Thymus (tissue), 11 donors: ENCODE data around the gene KLF18. TPM values are rescaled to one million over a fixed set of nuclear protein-coding genes. Genes with fewer than 3 reads are reported as not detected.
"Not testable (repeated sequence)": the region's sequence is repeated elsewhere in the genome, so short reads cannot be mapped to it uniquely, and the experiment has no call there.

ENCODE experiments used
- DNase-seq, 9 donors: peaks; one replicate each; pipeline ENCODE4 v3.0.0-alpha.2; 2013; ENCODE audit warnings: low spot score in 9 of 9, low read depth in 6 of 9, missing footprints in 1 of 9
- H3K27ac ChIP-seq, 2 donors: one replicate each; pipeline ENCODE4 v1.5.1; 2013; ENCODE audit warnings: control low read depth in 1 of 2, low read depth in 1 of 2, low read length in 1 of 2, mild to moderate bottlenecking in 1 of 2, moderate library complexity in 1 of 2
- H3K27me3 ChIP-seq, 2 donors: one replicate each; pipeline ENCODE4 v1.5.1; 2013; ENCODE audit warnings: low read length in 1 of 2; ENCODE audit not compliant: control insufficient read depth in 2 of 2, insufficient read depth in 1 of 2
- H3K36me3 ChIP-seq, 2 donors: one replicate each; pipeline ENCODE4 v1.5.1; 2013; ENCODE audit warnings: low read length in 1 of 2, mild to moderate bottlenecking in 1 of 2, moderate library complexity in 1 of 2; ENCODE audit not compliant: control insufficient read depth in 2 of 2, insufficient read depth in 2 of 2
- H3K4me1 ChIP-seq, 2 donors: one replicate each; pipeline ENCODE4 v1.5.1; 2013; ENCODE audit warnings: low read length in 2 of 2; ENCODE audit not compliant: control insufficient read depth in 2 of 2, insufficient read depth in 2 of 2
- H3K4me3 ChIP-seq, 2 donors: one replicate each; pipeline ENCODE4 v1.5.1; 2013; ENCODE audit warnings: low read length in 2 of 2, control low read depth in 1 of 2, mild to moderate bottlenecking in 1 of 2
- H3K9me3 ChIP-seq, 2 donors: one replicate each; pipeline ENCODE4 v1.5.1; 2013; ENCODE audit warnings: low read length in 1 of 2, mild to moderate bottlenecking in 1 of 2; ENCODE audit not compliant: control insufficient read depth in 2 of 2, insufficient read depth in 1 of 2
- WGBS: extraction: QIAGEN DNeasy Blood & Tissue Kit; methylation state at CpG from one replicate; pipeline ENCODE4 v1.1.7; 2013; 5-methylcytosine and 5-hydroxymethylcytosine counted together
- polyA plus RNA-seq: library from polyadenylated mRNA; stranded (reverse); fragments of 200-250 nt; gene quantifications from one replicate; pipeline ENCODE4 v1.2.3, GENCODE V29; 2013
- total RNA-seq: library from RNA; stranded (reverse); fragments of 120-200 nt; gene quantifications from one replicate; pipeline ENCODE4 v1.2.4, GENCODE V29; 2013
- donor health status: healthy.

KLF18 gene
- total and polyA plus RNA-seq, 2 donors, result under 0.01 to 0.02 TPM

DNA sequence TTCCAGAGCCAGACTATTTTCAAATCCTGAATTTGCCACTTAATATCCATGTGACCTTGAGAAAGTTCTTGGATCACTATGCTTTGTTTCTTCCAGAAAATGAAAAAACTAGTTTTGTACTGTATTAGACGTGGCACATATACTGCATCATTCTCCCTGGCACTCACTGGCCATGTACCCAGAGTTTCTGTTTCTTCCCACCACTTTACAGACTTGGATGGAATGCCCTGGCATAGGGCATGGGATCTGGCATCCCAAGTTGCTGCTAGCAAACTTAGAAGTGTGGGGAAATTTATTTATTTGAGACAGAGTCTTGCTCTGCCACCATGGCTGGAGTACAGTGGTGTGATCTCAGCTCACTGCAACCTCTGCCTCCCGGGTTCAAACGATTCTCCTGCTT lies 10.0 kb downstream of the KLF18 start:
- no peak overlapping the region for H3K4me3 ChIP-seq
- no peaks in the 10 kb centered on the region for H3K4me1 ChIP-seq
- no peak overlapping the region for H3K27ac ChIP-seq
- no peaks in the 10 kb centered on the region for H3K36me3 ChIP-seq
- DNase-seq, result no peak
- H3K27me3 ChIP-seq, result no peaks in the 10 kb centered on the region
- no peaks in the 10 kb centered on the region for H3K9me3 ChIP-seq
- WGBS, result 77% methylated on average over 3 of the region's 3 CpGs

DNA sequence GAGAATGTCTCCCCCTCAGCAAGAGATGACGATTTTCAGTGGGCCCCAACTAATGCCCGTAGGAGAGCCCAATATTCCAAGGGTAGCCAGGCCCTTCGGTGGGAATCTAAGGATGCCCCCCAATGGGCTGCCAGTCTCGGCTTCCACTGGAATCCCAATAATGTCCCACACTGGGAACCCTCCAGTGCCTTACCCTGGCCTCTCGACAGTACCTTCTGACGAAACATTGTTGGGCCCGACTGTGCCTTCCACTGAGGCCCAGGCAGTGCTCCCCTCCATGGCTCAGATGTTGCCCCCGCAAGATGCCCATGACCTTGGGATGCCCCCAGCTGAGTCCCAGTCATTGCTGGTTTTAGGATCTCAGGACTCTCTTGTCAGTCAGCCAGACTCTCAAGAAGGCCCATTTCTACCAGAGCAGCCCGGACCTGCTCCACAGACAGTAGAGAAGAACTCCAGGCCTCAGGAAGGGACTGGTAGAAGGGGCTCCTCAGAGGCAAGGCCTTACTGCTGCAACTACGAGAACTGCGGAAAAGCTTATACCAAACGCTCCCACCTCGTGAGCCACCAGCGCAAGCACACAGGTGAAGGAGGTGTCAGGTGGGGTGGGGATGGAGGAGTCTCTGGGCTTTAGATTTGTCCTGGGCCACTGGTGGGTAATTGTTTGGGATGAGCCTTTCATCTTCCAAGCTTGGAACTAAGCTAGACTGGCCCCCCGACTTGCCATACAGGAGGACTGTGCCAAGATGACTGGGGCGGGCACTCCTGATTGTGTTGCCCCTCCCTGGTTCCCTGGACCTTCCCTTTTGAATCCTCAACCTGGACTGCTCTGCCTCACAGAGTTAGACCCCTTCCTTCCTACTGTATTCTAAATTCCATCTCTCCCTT lies 11.6 kb downstream of the KLF18 start:
- 94% methylated on average over 16 of the region's 16 CpGs for WGBS
- H3K9me3 ChIP-seq, result no peaks in the 10 kb centered on the region
- DNase-seq, result no peak
- no peaks in the 10 kb centered on the region for H3K36me3 ChIP-seq
- no peak overlapping the region for H3K27ac ChIP-seq
- no peaks in the 10 kb centered on the region for H3K4me1 ChIP-seq
- no peaks in the 10 kb centered on the region for H3K27me3 ChIP-seq
- H3K4me3 ChIP-seq, result no peak overlapping the region

DNA sequence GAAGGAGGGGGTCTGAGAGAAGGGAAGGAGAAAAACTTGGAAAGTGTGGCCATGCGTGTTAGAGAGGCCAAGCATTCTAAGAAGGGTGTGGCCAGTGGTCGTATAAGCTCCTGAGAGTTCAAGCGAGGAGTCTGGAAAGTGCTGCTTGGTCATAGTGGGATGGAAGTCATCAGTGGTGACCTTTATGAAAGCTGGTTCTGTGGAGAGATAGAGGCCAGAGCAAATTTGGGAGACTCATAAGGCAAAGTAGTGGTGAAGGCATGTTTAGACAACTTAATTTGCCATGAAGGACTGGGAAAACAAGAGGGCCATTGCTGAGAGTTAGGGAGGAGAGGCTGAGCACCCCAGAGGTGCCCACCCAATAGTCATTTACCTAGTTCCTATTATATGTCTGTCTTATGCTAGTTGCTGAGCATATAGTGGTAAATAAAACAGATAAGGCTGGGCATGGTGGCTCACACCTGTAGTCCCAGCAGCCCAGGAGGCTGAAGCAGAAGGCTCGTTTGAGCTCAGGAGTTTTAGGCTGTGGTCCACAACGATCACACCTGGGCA lies 21.0 kb downstream of the KLF18 start:
- Histone ChIP-seq H3K4me3 (no peak overlapping the region), H3K27me3 (no peaks in the 10 kb centered on the region), H3K27ac (no peak overlapping the region), H3K36me3 (no peaks in the 10 kb centered on the region), H3K4me1 (no peaks in the 10 kb centered on the region), H3K9me3 (no peaks in the 10 kb centered on the region)
- 95% methylated on average over 5 of the region's 5 CpGs for WGBS
- no peak for DNase-seq

DNA sequence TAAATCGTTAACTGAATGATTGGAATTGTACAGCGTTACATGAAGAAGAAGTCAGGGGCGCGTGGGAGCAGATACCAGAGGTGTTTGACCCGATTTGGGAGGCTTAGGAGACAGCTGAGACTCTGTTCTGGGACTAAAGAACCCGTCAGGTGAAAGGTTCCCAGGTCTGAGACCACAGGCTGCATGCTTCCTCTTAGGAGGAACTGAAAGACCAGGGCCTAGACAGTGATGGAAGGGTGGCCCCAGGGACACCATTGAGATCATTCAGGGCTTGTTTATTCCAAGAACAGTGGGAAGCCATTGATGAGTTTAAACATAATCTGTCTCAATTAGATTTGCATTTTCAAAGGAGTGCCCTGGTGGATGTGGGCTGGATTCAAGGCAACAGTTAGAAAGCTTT lies 21.9 kb downstream of the KLF18 start:
- 95% methylated on average over 6 of the region's 6 CpGs for WGBS
- Histone ChIP-seq H3K4me3 (no peak overlapping the region), H3K27me3 (no peaks in the 10 kb centered on the region), H3K4me1 (no peaks in the 10 kb centered on the region), H3K36me3 (no peaks in the 10 kb centered on the region), H3K27ac (no peak overlapping the region), H3K9me3 (no peaks in the 10 kb centered on the region)
- no peak for DNase-seq

DNA sequence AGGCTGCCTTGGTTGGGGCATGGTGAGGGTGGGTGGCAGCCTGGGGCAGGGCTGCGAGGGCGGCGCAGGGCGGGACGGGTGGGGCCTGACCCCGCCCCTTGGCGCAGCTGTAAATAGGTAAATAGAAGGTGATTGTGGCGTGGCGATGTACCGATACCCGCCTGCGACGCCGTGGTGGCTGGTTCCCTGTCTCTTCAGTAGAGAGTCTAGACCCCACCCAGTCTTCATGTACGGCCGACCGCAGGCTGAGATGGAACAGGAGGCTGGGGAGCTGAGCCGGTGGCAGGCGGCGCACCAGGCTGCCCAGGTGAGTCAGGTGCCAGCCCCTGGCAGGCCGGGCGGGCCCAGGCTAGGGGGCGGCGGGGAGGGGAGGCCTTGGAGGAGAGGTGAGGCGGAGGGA lies 22.7 kb downstream of the KLF18 start, which contains the start of gene KLF17:
TSS of gene KLF17 (plus strand) at position 140 of the 400 bp plus-strand sequence. CDS start at position 227, 87 bp downstream.
- Histone ChIP-seq H3K9me3 (no peaks in the 10 kb centered on the region), H3K4me1 (no peaks in the 10 kb centered on the region), H3K27ac (no peak within 1 kb of the TSS), H3K4me3 (no peak within 1 kb of the TSS), H3K27me3 (no peaks in the 10 kb centered on the region), H3K36me3 (no peaks in the 10 kb centered on the region)
- DNase-seq, result no peak
- WGBS, result 98% methylated on average over 25 of the region's 25 CpGs

DNA sequence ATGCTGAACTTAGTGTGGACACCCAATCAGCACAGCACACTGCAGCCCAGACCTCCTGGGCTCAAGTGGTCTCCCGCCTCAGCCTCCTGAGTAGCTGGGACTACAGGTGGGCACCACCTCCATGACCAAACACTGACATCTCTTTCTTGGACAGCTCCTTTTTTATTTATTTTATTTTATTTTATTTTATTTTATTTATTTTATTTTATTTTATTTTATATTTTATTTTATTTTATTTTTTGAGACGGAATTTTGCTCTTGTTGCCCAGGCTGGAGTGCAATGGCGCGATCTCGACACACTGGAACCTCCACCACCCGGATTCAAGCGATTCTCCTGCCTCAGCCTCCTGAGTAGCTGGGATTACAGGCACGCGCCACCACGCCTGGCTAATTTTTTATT lies 24.2 kb downstream of the KLF18 start:
- H3K27ac ChIP-seq, H3K4me1 ChIP-seq, H3K9me3 ChIP-seq, H3K27me3 ChIP-seq, DNase-seq, H3K4me3 ChIP-seq, H3K36me3 ChIP-seq: not testable (repeated sequence)
- 99% methylated on average over 10 of the region's 10 CpGs for WGBS

DNA sequence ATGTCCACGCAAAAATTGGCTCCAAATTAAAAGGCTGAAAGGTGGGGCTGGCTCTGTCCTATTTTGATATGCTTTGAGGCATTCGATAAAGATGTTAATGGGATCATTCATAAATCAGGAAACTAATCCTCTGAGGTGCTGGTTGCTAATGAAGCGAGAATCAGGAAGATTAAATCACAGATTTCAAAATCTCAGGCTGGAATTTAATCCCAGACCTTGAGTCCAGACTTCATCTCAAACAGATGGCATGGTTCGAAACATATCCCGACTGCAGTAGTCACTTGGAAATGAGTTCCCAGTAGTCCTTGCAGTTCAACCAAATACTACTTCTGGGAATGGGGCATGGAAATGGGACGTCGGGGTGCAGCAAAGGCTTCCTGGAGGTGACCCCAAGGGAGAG lies 27.3 kb downstream of the KLF18 start:
- Histone ChIP-seq H3K4me3 (no peak overlapping the region), H3K4me1 (no peaks in the 10 kb centered on the region), H3K36me3 (no peaks in the 10 kb centered on the region), H3K9me3 (no peaks in the 10 kb centered on the region), H3K27ac (no peak overlapping the region), H3K27me3 (no peaks in the 10 kb centered on the region)
- DNase-seq, result no peak
- 96% methylated on average over 7 of the region's 7 CpGs for WGBS

DNA sequence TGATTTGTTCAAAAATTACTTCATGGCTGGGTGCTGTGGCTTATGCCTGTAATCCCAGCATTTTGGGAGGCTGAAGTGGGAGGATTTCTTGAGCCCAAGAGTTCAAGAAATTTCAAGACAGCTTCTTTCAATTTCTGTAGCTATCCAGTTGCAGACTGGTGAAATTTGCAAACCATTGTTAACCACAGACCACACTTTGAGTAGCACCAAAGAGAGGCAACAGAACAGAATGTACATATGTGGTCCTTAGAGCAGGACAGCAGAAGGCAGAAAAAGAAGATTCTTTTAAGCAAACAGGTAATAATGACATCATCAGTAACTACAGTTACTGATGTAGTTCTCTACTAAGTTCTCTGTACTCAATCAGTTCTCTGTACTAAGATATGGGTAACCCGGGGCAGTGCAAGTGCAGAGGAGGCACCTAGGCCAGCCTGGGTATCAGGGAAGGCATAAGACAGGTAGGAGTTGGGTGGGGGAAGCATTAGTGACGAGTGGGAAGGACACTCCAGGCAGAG lies 28.3 kb downstream of the KLF18 start:
- Histone ChIP-seq H3K36me3 (no peaks in the 10 kb centered on the region), H3K27me3 (no peaks in the 10 kb centered on the region), H3K27ac (no peak overlapping the region), H3K9me3 (no peaks in the 10 kb centered on the region), H3K4me3 (no peak overlapping the region), H3K4me1 (no peaks in the 10 kb centered on the region)
- 82% methylated on average over 2 of the region's 2 CpGs for WGBS
- DNase-seq, result no peak

DNA sequence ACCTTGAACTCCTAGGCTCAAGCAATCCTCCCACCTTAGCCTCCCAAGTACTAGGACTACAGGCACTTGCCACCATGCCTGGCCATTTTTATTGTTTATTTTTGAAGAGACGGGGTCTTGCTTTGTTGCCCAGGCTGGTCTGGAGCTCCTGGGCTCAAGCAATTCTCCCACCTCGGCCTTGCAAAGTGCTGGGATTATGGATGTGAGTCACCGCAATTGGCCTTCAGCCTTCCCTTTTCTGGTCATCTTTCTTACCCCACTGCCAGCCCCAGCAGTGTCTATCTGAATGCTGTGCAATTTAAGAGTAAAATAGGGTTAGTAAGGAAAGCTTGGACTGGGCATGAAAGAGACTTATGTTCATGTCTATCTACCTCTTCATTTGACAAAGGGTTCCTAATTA lies 28.9 kb downstream of the KLF18 start:
- 97% methylated on average over 3 of the region's 3 CpGs for WGBS
- no peak for DNase-seq
- H3K27me3 ChIP-seq, result no peaks in the 10 kb centered on the region
- H3K4me3 ChIP-seq, result no peak overlapping the region
- no peak overlapping the region for H3K27ac ChIP-seq
- H3K4me1 ChIP-seq, result no peaks in the 10 kb centered on the region
- no peaks in the 10 kb centered on the region for H3K36me3 ChIP-seq
- no peaks in the 10 kb centered on the region for H3K9me3 ChIP-seq
